Measurements from ENCODE around the gene ARHGAP22.

The ARHGAP22 gene

GRCh38 chr10:48458662-48459048, 146.2 kb downstream of the ARHGAP22 start:
- H3K4me3 ChIP-seq (ENCODE audit: low read depth, low read length) = no peak overlapping the region
- no peak for TF ChIP-seq CTCF (IDR thresholded peaks at IDR 0.05; ENCODE audit: borderline replicate concordance, insufficient read depth, low read depth, low read length)

- no peak overlapping the region for H3K4me3 ChIP-seq (ENCODE audit: low read depth, low read length)
- no peak for TF ChIP-seq CTCF (IDR thresholded peaks at IDR 0.05; ENCODE audit: borderline replicate concordance, insufficient read depth, low read depth, low read length)
Measured at GRCh38 chr10:48457949-48458661, 146.8 kb downstream of the ARHGAP22 start.

- H3K4me3 ChIP-seq (ENCODE audit: low read depth, low read length) = no peak overlapping the region
- TF ChIP-seq CTCF (IDR thresholded peaks at IDR 0.05; ENCODE audit: borderline replicate concordance, insufficient read depth, low read depth, low read length) = no peak
Measured at GRCh38 chr10:48456808-48457761, 147.8 kb downstream of the ARHGAP22 start.

GRCh38 chr10:48456361-48456804, 148.5 kb downstream of the ARHGAP22 start:
- no peak for TF ChIP-seq CTCF (IDR thresholded peaks at IDR 0.05; ENCODE audit: borderline replicate concordance, insufficient read depth, low read depth, low read length)
- H3K4me3 ChIP-seq (ENCODE audit: low read depth, low read length) = no peak overlapping the region

GRCh38 chr10:48455392-48456151, 149.3 kb downstream of the ARHGAP22 start:
- no peak overlapping the region for H3K4me3 ChIP-seq (ENCODE audit: low read depth, low read length)

GRCh38 chr10:48455055-48455391, 149.8 kb downstream of the ARHGAP22 start:
- no peak overlapping the region for H3K4me3 ChIP-seq (ENCODE audit: low read depth, low read length)
- no peak for TF ChIP-seq CTCF (IDR thresholded peaks at IDR 0.05; ENCODE audit: borderline replicate concordance, insufficient read depth, low read depth, low read length)

More at GRCh38 chr10:48455392-48456151, 149.3 kb downstream of the ARHGAP22 start:
- TF ChIP-seq CTCF (IDR thresholded peaks at IDR 0.05; ENCODE audit: borderline replicate concordance, insufficient read depth, low read depth, low read length) = no peak

All from GM12875 (cell line).